ENCODE measurements around the gene TMEM30B.
"Not testable (repeated sequence)": the region's sequence is repeated elsewhere in the genome, so short reads cannot be mapped to it uniquely, and the experiment has no call there.

Gene TMEM30B

GRCh38 chr14:61266436-61266835, 14.7 kb downstream of the TMEM30B start:
- no peak for DNase-seq (ENCODE audit: low spot score)

GRCh38 chr14:61264651-61265050, 16.5 kb downstream of the TMEM30B start:
- DNase-seq (ENCODE audit: low spot score): no peak

- no peak for DNase-seq (ENCODE audit: low spot score)
Measured at GRCh38 chr14:61264010-61264571, 17.0 kb downstream of the TMEM30B start.

- no peak for DNase-seq (ENCODE audit: low spot score)
Measured at GRCh38 chr14:61262082-61262481, 19.1 kb downstream of the TMEM30B start.

GRCh38 chr14:61260939-61261776, 20.0 kb downstream of the TMEM30B start:
- DNase-seq (ENCODE audit: low spot score): no peak

GRCh38 chr14:61258985-61259384, 22.2 kb downstream of the TMEM30B start:
- DNase-seq (ENCODE audit: low spot score): no peak

GRCh38 chr14:61257469-61258057, 23.6 kb downstream of the TMEM30B start:
- no peak for DNase-seq (ENCODE audit: low spot score)

GRCh38 chr14:61256826-61257468, 24.2 kb downstream of the TMEM30B start:
- DNase-seq (ENCODE audit: low spot score): no peak

GRCh38 chr14:61255968-61256367, 25.2 kb downstream of the TMEM30B start:
- DNase-seq (ENCODE audit: low spot score): no peak

GRCh38 chr14:61254808-61255526, 26.2 kb downstream of the TMEM30B start:
- no peak for DNase-seq (ENCODE audit: low spot score)

- DNase-seq (ENCODE audit: low spot score): no peak
Measured at GRCh38 chr14:61253064-61253738, 27.9 kb downstream of the TMEM30B start.

- DNase-seq (ENCODE audit: low spot score): peak; percentile 62
Measured at GRCh38 chr14:61252369-61253063, 28.6 kb downstream of the TMEM30B start.

GRCh38 chr14:61250063-61250462, 31.1 kb downstream of the TMEM30B start:
- no peak for DNase-seq (ENCODE audit: low spot score)

GRCh38 chr14:61247935-61248334, 33.2 kb downstream of the TMEM30B start:
- DNase-seq (ENCODE audit: low spot score): no peak

GRCh38 chr14:61246721-61247120, 34.4 kb downstream of the TMEM30B start:
- no peak for DNase-seq (ENCODE audit: low spot score)

GRCh38 chr14:61244009-61244408, 37.1 kb downstream of the TMEM30B start:
- DNase-seq (ENCODE audit: low spot score): no peak

- DNase-seq (ENCODE audit: low spot score): no peak
Measured at GRCh38 chr14:61240206-61240605, 40.9 kb downstream of the TMEM30B start.

- DNase-seq (ENCODE audit: low spot score): not testable (repeated sequence)
Measured at GRCh38 chr14:61239285-61239684, 41.9 kb downstream of the TMEM30B start.

- DNase-seq (ENCODE audit: low spot score): no peak
Measured at GRCh38 chr14:61238611-61239245, 42.4 kb downstream of the TMEM30B start.

- no peak for DNase-seq (ENCODE audit: low spot score)
Measured at GRCh38 chr14:61234215-61234916, 46.8 kb downstream of the TMEM30B start.
